Stimulated activated CD4-positive, alpha-beta T cell treated with anti-CD3 and anti-CD28 coated beads, Interleukin-1b, Interleukin-23, amount 100 ng/mL, for 48 hours (primary cell): ENCODE measurements around the gene LAMB3.

Experiments used
- DNase-seq: peaks from one replicate; pipeline ENCODE4 v3.0.0-alpha.2; 2020

Gene LAMB3

GRCh38 chr1:209630383-209631225, 21.6 kb downstream of the LAMB3 start:
- no peak for DNase-seq

GRCh38 chr1:209629621-209630382, 22.4 kb downstream of the LAMB3 start:
- no peak for DNase-seq

DNA sequence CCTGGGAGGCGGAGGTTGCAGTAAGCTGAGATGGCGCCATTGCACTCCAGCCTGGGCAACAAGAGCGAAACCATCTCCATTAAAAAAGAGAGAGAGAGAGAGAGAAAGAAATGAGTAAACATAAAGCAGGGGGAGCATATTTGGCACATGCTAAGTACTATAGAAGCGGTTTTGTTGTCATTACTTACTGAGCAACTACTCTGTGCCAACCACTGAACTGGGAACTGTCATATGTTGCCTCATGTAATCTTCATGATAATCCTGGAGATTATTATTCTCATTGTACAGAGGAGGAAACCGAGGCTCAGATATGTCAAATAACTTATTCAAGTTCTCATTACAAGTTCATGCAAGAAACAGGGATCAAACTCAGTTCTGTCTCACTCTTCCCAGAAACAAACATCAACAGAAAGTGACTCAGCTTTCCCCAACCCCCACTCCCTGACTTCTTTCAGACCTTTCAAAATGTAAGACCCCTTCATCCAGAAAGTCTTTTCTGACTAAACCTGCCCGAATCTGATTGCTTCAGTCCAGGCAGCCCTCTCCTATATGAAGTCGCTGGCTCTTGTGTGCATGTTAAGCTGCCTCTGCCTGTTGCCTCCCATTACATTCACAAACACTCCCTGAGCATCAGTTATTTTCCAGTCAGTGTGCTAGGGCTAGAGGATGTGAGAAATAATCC, 23.5 kb downstream of the LAMB3 start:
- no peak for DNase-seq

DNA sequence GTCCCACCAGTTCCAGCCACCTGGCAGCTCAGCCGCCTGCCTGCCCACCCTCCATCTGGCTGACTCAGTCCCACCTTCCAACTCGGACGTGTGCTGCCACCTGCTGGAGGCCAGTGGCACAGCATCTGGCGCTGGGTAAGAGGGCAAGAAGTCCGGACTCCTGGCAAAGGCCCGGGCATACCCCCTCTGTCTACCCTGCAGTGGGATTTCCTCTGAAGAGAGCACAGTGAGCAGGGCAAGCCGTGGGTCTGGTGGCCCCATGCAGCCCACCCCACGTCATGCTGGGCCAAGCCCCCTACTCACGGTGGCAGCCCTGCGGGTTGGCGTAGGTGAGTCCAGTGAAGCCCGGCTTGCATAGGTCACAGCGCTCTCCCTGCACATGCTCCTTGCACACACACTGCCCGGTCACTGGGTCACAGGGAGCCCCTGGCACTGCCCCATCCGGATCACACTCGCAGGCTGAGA, 24.5 kb downstream of the LAMB3 start:
- peak; percentile 81 for DNase-seq

DNA sequence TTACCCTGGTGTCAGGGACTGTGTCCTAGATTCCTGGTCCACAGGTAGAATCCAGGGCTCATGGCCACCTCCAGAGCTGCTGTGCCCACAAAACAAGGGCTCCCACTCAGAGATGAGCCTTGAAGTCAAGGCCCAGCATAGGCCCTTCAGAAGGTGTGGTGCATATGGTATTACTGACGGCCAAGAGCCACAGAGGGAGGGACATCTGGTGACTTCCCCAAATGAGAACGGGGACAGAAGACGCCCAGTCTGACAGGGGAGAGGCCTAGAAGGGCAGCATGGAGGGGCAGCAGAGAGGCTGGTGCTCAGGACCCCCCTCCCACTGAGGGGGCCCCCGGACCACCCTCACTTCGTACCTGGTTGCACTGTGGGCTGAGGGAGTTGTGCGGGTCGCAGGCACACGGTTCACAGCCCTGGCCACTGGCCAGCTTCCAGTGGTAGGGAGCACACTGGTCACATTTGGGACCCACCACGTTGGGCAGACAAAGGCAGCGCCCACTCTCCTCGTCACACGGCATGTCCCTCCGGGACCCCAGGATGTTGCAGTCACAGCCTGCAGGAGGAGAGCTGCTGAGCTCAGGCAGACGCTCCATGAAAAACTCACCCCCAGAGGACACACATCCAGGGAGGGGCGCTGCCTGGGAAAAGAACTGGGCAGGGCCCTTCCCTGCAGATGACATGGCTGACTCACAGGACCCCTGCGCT, 25.0 kb downstream of the LAMB3 start:
- no peak for DNase-seq

GRCh38 chr1:209626346-209627026, 25.7 kb downstream of the LAMB3 start:
- DNase-seq: no peak

DNA sequence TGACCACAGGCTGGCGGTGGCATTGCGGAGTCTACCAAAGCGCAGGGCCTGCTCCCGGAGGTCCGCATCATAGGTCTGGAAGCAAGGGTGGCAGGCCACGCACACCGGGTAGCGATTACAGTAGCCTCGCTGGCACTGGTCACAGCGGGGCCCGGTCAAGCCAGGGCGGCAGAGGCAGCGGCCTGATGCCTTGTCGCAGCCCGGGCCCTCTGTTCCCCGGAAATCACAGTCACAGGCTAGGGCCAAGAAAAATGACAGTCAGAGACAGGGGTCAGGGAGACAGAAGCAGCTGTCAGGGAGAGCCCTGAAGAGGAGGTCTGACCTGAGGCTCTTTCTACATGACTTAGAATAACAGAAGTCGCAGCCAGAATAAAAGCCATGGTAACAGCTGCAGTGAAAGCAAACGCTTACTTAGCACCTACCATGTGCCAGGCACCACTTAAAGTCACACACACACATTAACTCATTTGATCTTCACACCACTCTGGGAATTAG, 26.4 kb downstream of the LAMB3 start:
- DNase-seq: no peak

- DNase-seq: no peak
These were observed 27.4 kb downstream of the LAMB3 start for GRCh38 chr1:209624558-209625549.

GRCh38 chr1:209622841-209623829, 29.1 kb downstream of the LAMB3 start:
- DNase-seq: no peak

DNA sequence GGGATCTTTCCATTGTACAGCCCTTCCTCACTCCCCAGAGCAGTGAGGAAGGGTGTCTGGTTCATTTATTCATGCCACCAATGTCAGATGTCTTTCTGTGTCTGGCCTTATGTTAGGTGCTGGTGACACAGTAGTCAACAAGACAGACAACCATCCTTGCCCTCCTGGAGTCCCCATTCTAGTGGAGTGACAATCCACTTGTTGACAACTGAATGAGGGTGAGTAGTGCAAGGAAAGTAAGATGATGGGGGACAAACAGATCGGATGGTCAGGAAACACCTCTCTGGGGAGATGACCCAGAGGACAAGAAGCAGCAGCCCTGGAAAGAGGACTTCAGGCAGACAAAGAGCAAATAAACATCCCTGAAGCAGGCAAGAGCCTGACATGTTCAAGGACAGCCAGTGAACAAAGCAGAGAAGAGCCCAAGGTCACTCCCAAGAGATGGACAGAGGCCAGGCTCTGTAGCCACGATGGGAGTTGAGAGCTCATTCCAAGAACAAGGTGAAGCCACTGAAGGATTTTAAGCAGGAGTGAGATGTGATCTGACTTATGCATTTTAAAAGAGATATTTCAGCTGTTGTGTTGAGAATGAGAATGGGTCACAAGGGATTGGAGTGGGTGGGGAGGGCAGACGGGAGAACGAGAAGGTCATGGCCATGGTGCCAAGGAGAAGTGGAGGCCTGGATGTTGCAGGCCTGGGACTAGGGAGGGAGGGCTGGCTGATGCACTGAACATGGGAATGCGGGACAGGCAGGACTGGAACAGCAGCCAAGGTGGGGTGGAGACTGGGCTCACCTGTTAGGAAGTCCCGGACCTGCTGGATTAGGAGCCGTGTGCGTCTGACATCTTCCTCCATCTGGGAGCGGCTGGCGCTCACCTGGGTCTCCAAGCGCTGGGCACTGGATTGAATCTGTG, 30.2 kb downstream of the LAMB3 start:
- no peak for DNase-seq

DNA sequence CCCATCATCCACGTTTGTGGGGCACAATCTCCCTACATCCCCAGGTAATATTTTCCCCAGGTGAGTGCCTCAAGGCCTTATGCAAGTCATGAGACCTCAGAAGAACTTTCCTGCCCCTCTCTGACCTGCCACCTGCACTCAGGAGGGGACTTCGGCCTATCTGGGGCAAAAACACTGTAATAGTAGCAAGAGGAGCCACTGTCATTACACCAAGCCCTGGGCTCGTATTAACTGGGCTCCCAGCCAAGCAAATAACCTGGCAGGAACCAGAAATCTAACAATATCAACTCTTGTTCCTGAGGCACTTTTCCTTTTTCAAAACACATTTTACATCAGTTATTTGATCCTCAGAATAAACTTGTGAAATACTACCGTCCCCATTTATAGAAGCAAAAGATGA, 30.9 kb downstream of the LAMB3 start:
- no peak for DNase-seq

DNA sequence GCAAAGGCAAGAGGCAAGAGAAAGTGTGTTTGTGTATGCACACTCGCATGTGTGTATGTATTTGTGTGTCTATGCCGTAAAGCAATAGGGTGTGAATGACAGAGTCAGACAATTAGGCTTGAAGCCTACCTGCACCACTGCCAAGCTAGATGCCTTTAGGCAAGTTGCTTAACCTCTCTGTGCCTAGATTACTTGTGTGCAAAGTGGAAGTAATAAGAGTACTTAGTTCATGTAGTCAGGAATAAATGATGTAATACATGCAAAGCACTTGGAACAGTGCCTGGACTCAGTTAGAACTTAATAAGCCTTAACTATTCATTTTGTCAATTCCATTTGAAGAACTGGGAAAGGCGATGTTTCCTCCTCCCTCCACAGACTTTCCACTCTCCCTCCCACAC, 31.7 kb downstream of the LAMB3 start:
- DNase-seq: no peak

GRCh38 chr1:209619696-209620486, 32.3 kb downstream of the LAMB3 start:
- no peak for DNase-seq

GRCh38 chr1:209618756-209619420, 33.3 kb downstream of the LAMB3 start:
- no peak for DNase-seq

DNA sequence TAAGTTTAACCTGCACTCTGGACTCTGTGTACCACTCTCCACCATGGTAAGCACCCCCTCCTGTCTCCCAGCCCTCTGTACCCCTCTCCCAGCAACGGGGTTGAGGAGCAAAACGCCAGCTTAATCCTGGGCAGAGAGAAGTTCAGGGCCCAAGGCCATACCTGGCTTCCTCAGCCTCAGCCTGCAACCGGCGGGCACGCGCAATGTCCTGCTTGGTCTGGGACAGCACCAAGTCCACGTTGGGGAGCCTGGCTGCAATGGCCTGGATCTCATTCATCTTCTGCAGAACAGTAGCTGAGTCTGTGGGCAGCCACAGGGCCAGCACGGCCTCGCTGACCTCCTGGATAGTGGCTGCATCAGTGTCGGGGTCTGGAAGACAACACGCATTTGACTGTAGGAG, 33.9 kb downstream of the LAMB3 start:
- no peak for DNase-seq

- DNase-seq: no peak
These were observed 34.5 kb downstream of the LAMB3 start for GRCh38 chr1:209617755-209618154.
